Measurements from ENCODE around the gene BMP4.

- TF ChIP-seq POLR2A (IDR thresholded peaks at IDR 0.05; ENCODE audit: low read depth, low read length) (no peak), EZH2 (IDR thresholded peaks at IDR 0.05; ENCODE audit: borderline replicate concordance, low read depth, low read length, severe bottlenecking) (no peak), CTCF (IDR thresholded peaks at IDR 0.05; ENCODE audit: extremely low read depth in 1 of 2, insufficient read depth in 1 of 2, low read depth in 1 of 2, low read length in 2 of 2) (no peak), MAX (IDR thresholded peaks at IDR 0.05; ENCODE audit: insufficient read depth, insufficient read length) (no peak), POLR2AphosphoS5 (IDR thresholded peaks at IDR 0.05; ENCODE audit: insufficient read depth, low read depth, low read length) (no peak), FOS (IDR thresholded peaks at IDR 0.05; ENCODE audit: borderline replicate concordance, insufficient read depth, low read length) (no peak)
These were observed 40.4 kb downstream of the BMP4 start for GRCh38 chr14:53916239-53916638.
